Coronary artery (tissue), 2 donors: ENCODE results near the gene CDC123.
"Not testable (repeated sequence)": the region's sequence is repeated elsewhere in the genome, so short reads cannot be mapped to it uniquely, and the experiment has no call there.

Experiments
- DNase-seq: peaks from one replicate; pipeline ENCODE4 v3.0.0-alpha.2; 2017; ENCODE audit warnings: low spot score
- H3K27ac ChIP-seq, 2 donors: fragments of 200-600 bp; sonication (generic); one replicate each; pipeline ENCODE4 v1.5.1; 2016 to 2019
- H3K4me3 ChIP-seq: fragments of 200-600 bp; sonication (generic); 2 replicates; pipeline ENCODE4 v1.5.1; 2016; ENCODE audit warnings: mild to moderate bottlenecking, moderate library complexity
- CTCF ChIP-seq: fragments of 200-600 bp; sonication (generic); IDR thresholded peaks from one replicate; pipeline ENCODE4 v1.5.1; 2019; ENCODE audit warnings: antibody characterized with exemption

Gene CDC123

DNA sequence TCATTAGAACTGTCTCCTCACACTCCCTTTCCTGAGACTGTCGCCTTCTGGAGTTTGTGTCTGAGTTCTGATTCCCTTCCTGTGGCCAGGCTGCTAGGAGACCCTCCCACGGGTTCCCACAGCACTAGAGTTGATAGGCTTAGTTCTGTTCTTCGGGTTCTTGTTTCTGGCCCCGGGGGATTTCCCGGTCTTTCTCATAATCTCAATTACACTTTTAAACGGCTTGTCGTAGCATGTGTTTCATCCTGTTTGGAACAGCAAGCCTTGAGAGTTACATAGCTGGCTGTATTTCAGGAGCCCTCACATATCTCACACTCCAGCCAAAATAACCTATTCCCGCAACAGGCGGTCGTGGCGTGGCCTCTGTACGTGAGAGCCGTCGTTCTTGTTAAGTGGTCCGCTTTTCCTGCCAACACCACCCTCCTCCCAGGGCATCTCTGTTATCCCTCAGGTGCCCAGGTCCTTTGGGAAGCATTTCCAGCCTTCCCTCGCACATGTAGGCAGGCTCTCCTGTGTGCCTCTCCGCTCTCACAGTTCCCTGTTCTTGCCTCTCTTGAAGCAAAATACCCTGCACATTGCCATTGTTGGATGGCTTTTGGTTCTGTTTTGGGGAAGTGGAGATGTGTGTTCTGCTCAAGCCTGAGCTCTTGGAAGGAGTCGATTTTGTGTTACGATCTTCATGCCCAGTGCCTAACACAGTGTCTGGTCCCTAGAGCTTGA is 46.0 kb downstream of the CDC123 start:
- DNase-seq, result no peak
- Histone ChIP-seq H3K27ac (peak overlapping the region; percentile 46 to 77), H3K4me3 (peak overlapping the region; percentile 3)
- no peak for TF ChIP-seq CTCF

DNA sequence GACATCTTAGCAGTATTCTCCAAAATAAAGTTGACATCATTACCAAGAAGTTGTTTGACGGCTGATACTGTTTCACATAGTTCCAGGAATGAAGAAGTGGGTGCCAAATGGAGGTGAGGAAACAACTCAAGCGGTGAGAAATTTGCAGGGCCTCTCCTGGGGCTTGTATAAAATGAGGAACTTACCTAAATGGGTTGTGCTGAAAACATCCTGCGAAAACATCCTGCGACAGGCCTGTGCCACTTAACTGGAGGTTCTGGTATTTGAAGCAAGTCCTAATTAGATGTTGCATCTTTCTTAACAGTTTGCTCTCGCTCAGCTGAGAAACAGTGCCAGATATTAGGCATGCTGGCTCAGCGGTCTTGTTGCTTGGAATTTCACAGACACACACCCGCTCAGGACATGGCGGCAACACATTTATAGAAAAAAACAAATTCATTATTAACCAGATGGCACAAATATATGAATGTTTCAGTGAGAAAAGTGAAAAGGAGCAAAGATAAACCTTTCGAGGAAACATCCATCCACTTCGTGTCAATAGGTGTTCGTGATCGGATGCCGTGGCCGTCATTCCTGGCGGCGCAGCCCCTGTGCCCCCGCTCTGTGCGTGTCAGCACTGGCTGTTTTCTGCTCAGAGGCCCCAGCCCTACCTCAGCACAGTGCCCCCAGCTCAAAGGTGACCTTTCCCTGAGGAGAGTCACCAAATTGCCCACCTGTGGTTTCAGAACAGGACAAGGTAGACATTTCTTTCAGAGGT is 48.1 kb downstream of the CDC123 start:
- no peak for DNase-seq
- TF ChIP-seq CTCF, result no peak
- Histone ChIP-seq H3K27ac (no peak overlapping the region), H3K4me3 (no peak overlapping the region)

DNA sequence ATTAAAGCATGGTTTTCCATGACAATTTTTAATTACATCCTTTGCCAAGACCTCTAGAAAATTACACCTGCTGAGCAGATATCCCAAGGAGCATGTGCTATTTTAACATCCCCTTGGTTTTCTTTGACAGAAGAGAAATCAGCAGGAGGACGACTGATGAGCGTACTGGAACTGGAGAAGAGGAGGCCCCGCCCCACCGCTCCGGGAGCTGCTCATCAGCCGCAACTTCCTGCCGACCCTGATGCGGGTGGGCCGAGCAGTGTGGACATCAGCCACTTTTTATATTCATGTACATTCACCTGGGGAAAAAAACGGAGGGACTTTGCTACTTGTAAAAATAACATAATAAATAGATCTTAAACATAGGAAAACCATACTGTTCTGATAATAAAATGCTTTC is 54.2 kb downstream of the CDC123 start:
- Histone ChIP-seq H3K27ac (no peak overlapping the region), H3K4me3 (no peak overlapping the region)
- TF ChIP-seq CTCF, result no peak
- no peak for DNase-seq

- H3K27ac ChIP-seq, DNase-seq, H3K4me3 ChIP-seq: not testable (repeated sequence)
These were observed 54.7 kb downstream of the CDC123 start for GRCh38 chr10:12250702-12251101.

- Histone ChIP-seq H3K4me3 (no peak overlapping the region), H3K27ac (no peak overlapping the region)
- TF ChIP-seq CTCF, result no peak
- DNase-seq, result no peak
These were observed 55.6 kb downstream of the CDC123 start for GRCh38 chr10:12251581-12251980.

DNA sequence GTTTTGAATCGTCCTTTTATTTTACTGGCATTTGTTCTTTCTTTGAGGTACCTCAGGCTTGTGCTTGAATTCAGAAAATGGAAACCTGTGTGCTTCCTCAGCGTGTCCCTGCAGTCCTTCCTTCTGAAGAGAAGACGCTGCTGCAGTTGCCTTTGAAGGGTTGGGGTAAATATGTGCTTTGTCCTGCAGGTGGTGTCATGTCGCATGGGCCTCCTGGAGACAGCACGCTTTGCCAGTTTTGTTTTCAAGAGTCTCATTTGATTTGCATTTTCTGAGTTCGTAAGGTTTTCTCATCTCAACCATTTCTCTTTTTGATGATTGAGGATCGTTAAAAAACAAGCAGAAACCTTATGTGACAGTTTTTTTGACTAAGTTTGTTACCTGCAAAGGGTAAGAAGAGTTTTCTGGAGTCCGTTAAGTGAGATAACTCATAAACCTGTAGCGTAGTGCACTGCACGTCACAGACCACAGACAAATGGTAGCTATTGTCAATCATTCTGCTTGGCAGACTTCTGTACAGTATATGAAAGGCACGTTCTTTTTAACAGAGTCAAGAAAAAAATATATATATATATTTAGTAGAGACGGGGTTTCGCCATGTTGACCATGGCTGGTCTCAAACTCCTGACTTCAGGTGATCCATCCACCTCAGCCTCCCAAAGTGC is 57.0 kb downstream of the CDC123 start:
- H3K4me3 ChIP-seq, result no peak overlapping the region
- no peak overlapping the region for H3K27ac ChIP-seq
- no peak for DNase-seq
- no peak for TF ChIP-seq CTCF

DNA sequence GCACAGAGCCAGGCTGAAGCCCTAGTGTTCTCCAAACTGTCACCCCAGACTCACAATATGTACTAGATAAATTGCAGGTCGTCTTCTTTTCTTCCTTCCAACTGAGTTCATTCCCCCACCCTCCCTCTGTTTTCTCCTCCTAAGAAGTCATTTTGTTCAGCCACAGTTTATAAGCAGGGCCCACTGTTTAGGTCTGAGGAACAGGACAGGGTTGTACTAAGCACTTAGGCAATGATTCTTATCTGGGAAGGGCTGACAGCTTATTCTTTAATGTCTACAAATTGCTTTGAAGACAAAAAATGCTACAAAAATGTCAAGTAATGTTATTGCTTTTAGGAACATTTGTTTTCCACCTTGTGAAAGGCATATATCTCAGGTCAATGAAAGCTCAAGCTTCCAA is 59.1 kb downstream of the CDC123 start:
- Histone ChIP-seq H3K4me3 (no peak overlapping the region), H3K27ac (no peak overlapping the region)
- no peak for DNase-seq
- TF ChIP-seq CTCF, result no peak
